Psoas muscle (tissue), 8 donors: ENCODE results near the gene ADAMTSL1. TPM values are rescaled to one million over a fixed set of nuclear protein-coding genes. Genes with fewer than 3 reads are reported as not detected.
"Not testable (repeated sequence)": the region's sequence is repeated elsewhere in the genome, so short reads cannot be mapped to it uniquely, and the experiment has no call there.

Source experiments
- ATAC-seq, 4 donors: fragments of 200-7000 bp; cut with Tn5 transposase; one replicate each; pipeline ENCODE4 v1.9.1; 2020; ENCODE audit warnings: moderate library complexity in 3 of 4, mild to moderate bottlenecking in 2 of 4
- DNase-seq, 2 donors: peaks; one replicate each; pipeline ENCODE4 v3.0.0-alpha.2; 2020
- H3K27ac ChIP-seq: fragments of 200-600 bp; one replicate; pipeline ENCODE4 v1.8.0; 2022
- H3K27me3 ChIP-seq, 3 donors: fragments of 200-600 bp in 1 of 3; one replicate each; pipeline versions ENCODE4 v1.6.1 to v1.8.0; 2013 to 2022; ENCODE audit warnings: low read length in 2 of 3, mild to moderate bottlenecking in 2 of 3, moderate library complexity in 1 of 3; ENCODE audit not compliant: insufficient read depth in 3 of 3
- H3K36me3 ChIP-seq, 2 donors: fragments of 200-600 bp in 1 of 2; one replicate each; pipeline versions ENCODE4 v1.6.1 to v1.8.0; 2013 to 2022; ENCODE audit warnings: low read depth in 1 of 2, mild to moderate bottlenecking in 1 of 2, moderate library complexity in 1 of 2; ENCODE audit not compliant: insufficient read depth in 1 of 2
- H3K4me1 ChIP-seq: fragments of 200-600 bp; one replicate; pipeline ENCODE4 v1.8.0; 2022
- H3K4me3 ChIP-seq: fragments of 200-600 bp; one replicate; pipeline ENCODE4 v1.8.0; 2022; ENCODE audit warnings: mild to moderate bottlenecking
- H3K9me3 ChIP-seq: fragments of 200-600 bp; one replicate; pipeline ENCODE4 v1.8.0; 2022
- CTCF ChIP-seq: fragments of 200-600 bp; IDR thresholded peaks from one replicate; pipeline ENCODE4 v1.8.0; 2022; ENCODE audit warnings: antibody characterized with exemption
- WGBS, 3 donors: extraction: QIAGEN DNeasy Blood & Tissue Kit; methylation state at CpG; one replicate each; pipeline versions ENCODE4 v1.1.6 to v1.1.7; 2013; 5-methylcytosine and 5-hydroxymethylcytosine counted together
- intact Hi-C, 2 donors: fragments of 100-400 bp; cut with DNase I; formaldehyde crosslinking; loops; one replicate each; pipeline versions ENCODE4 v1.11.0 to v1.14.2; 2022
- polyA plus RNA-seq, 3 donors: library from polyadenylated mRNA; stranded (reverse); fragments of 200-250 nt; gene quantifications; one replicate each; pipeline ENCODE4 v1.2.3, GENCODE V29; 2013
- total RNA-seq, 4 donors: library from RNA; stranded (reverse); fragmentation: NEBNext Ultra II Directional in 2 of 4; extraction: Animal tissue kit (Norgen Biotek cat#: 25700) in 2 of 4; gene quantifications; one replicate each; pipeline versions ENCODE4 v1.2.1 to v1.2.4, GENCODE V29; 2021 to 2023
- donor health status: healthy with polysubstance abuse.
- donor health status: DM: no; HTN: no; CAD: no; lungs with moderate emphysema.
- donor health status: Bipolar disorder and iron deficiency.
- donor health status: healthy.
- donor health status: DM: yes; HTN: yes; CAD: no.
- donor health status: DM: no; HTN: no; CAD: no.
- donor health status: DM: no; HTN: no; CAD: no.
- donor health status: DM: yes; HTN: yes; CAD: no.

The ADAMTSL1 gene
- total and polyA plus RNA-seq, 7 donors, result 0.08 to 0.57 (median 0.28) TPM

GRCh38 chr9:18866121-18866831 is 392.3 kb downstream of the ADAMTSL1 start:
- 85 to 87% (median 86%) methylated on average over 4 of the region's 4 CpGs for WGBS, 3 donors
- peaks cover 12% of the 10 kb centered on the region for H3K9me3 ChIP-seq
- no peak for TF ChIP-seq CTCF

GRCh38 chr9:18869725-18870124 is 395.8 kb downstream of the ADAMTSL1 start:
- Histone ChIP-seq H3K4me3 (no peak overlapping the region), H3K36me3 (no peaks in the 10 kb centered on the region), H3K4me1 (no peaks in the 10 kb centered on the region), H3K27me3 (no peaks in the 10 kb centered on the region), H3K27ac (no peak overlapping the region), H3K9me3 (peaks cover 12% of the 10 kb centered on the region)
- ATAC-seq (no peak), DNase-seq (no peak)
- intact Hi-C loops, result no loop called here
- no peak for TF ChIP-seq CTCF

More at GRCh38 chr9:18866121-18866831, 392.3 kb downstream of the ADAMTSL1 start:
- Histone ChIP-seq H3K27me3 (no peaks in the 10 kb centered on the region), H3K27ac (no peak overlapping the region), H3K4me1 (no peaks in the 10 kb centered on the region), H3K36me3 (no peaks in the 10 kb centered on the region), H3K4me3 (no peak overlapping the region)
- ATAC-seq (no peak), DNase-seq (no peak)
- intact Hi-C loops, result no loop called here

- no peak for DNase-seq
- no peak for TF ChIP-seq CTCF
- WGBS, 3 donors, result 92 to 96% (median 94%) methylated on average over 4 of the region's 4 CpGs
Observed at GRCh38 chr9:18874069-18874468, 400.1 kb downstream of the ADAMTSL1 start.

GRCh38 chr9:18874990-18875389 is 401.0 kb downstream of the ADAMTSL1 start:
- H3K27me3 ChIP-seq, intact Hi-C loops, DNase-seq, H3K4me1 ChIP-seq, H3K4me3 ChIP-seq, H3K36me3 ChIP-seq, ATAC-seq, H3K9me3 ChIP-seq, H3K27ac ChIP-seq: not testable (repeated sequence)

More at GRCh38 chr9:18874069-18874468, 400.1 kb downstream of the ADAMTSL1 start:
- no peak overlapping the region for H3K4me3 ChIP-seq
- no peak for ATAC-seq
- no peaks in the 10 kb centered on the region for H3K27me3 ChIP-seq
- H3K4me1 ChIP-seq, result no peaks in the 10 kb centered on the region
- intact Hi-C loops, result no loop called here
- H3K9me3 ChIP-seq, result peaks cover 10% of the 10 kb centered on the region
- H3K27ac ChIP-seq, result no peak overlapping the region
- no peaks in the 10 kb centered on the region for H3K36me3 ChIP-seq

GRCh38 chr9:18877984-18878383 is 404.0 kb downstream of the ADAMTSL1 start:
- DNase-seq, result no peak
- no peak overlapping the region for H3K27ac ChIP-seq
- H3K36me3 ChIP-seq, result no peaks in the 10 kb centered on the region
- H3K9me3 ChIP-seq, result no peaks in the 10 kb centered on the region
- no peaks in the 10 kb centered on the region for H3K27me3 ChIP-seq
- no peak for TF ChIP-seq CTCF
- H3K4me3 ChIP-seq, result no peak overlapping the region
- ATAC-seq, result no peak
- intact Hi-C loops, result no loop called here
- WGBS, 3 donors, result 78 to 87% (median 79%) methylated on average over 3 of the region's 3 CpGs
- no peaks in the 10 kb centered on the region for H3K4me1 ChIP-seq
